ENCODE data around the gene PLAU. TPM values are rescaled to one million over a fixed set of nuclear protein-coding genes. Genes with fewer than 3 reads are reported as not detected.

Gene PLAU
- total and polyA plus RNA-seq, 2 experiments from 2014 or later = 5.2 to 11.1 TPM

DNA sequence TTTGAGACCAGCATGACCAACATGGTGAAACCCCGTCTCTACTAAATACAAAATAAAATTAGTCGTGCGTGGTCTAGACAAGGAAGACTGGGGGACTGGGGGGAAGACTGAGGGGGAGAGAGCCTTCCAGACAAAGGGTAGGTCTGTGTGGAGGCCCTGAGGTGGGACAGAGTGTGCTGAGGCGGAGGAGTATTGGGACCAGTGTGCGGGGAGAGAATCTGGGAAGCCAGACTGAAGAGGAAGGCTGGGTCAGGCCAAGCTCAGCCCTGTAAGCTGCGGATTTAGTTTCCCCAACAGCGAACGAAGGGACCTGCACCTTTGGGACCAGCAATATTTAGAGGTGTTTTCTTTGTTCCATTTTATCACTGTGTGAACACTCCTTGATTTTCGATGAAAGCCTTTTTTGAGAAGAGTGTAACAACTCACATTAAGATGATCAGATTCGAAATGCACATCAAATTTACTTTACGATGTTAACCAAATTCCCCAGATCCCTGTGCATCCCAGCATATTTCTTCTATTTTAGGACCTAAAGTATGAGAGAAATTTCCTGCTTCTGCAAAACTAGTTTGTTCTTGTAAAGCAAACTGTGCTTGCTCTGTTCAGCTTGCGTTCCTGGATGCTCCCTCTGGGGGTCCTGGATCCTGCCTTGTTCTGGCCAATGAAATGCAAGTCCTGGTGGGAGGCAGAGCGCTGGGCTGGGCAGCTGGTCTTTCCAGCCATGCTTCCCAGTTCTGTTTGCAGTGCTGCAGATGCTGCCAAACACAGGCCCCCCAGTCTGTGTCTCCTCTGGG is 39.4 kb downstream of the PLAU start:
- no peaks in the 10 kb centered on the region for H3K4me1 ChIP-seq (ENCODE audit: insufficient read depth)
- no peaks in the 10 kb centered on the region for H3K27me3 ChIP-seq
- H4K20me1 ChIP-seq (ENCODE audit: insufficient read depth, poor library complexity, severe bottlenecking) = no peaks in the 10 kb centered on the region
- WGBS (ENCODE audit: low lambda C conversion rate, missing lambda C conversion rate) = 81% methylated on average over 13 of the region's 13 CpGs
- no peak overlapping the region for H3K4me2 ChIP-seq
- H3K4me3 ChIP-seq = no peak overlapping the region
- no peaks in the 10 kb centered on the region for H3K36me3 ChIP-seq (replicated peaks; ENCODE audit: insufficient read depth, low read depth)
- H2AFZ ChIP-seq = no peak overlapping the region
- no peaks in the 10 kb centered on the region for H3K79me2 ChIP-seq
- H3K9me2 ChIP-seq (replicated peaks; ENCODE audit: insufficient read depth) = no peaks in the 10 kb centered on the region
- H3K9me3 ChIP-seq (ENCODE audit: low read depth) = no peaks in the 10 kb centered on the region
- DNase-seq (ENCODE audit: low spot score) = no peak
- TF ChIP-seq EZH2phosphoT487 (IDR thresholded peaks at IDR 0.05; ENCODE audit: low read depth, severe bottlenecking, unreplicated experiment) = no peak
- TF ChIP-seq CTCF (IDR thresholded peaks at IDR 0.05; ENCODE audit: poor library complexity) = no peak
- no peak for TF ChIP-seq EZH2 (IDR thresholded peaks at IDR 0.05; ENCODE audit: borderline replicate concordance)
- H3K27ac ChIP-seq = no peak overlapping the region

GRCh38 chr10:73953665-73954064 is 42.7 kb downstream of the PLAU start:
- H3K27me3 ChIP-seq = no peaks in the 10 kb centered on the region
- H3K36me3 ChIP-seq (replicated peaks; ENCODE audit: insufficient read depth, low read depth) = no peaks in the 10 kb centered on the region
- TF ChIP-seq CTCF (IDR thresholded peaks at IDR 0.05; ENCODE audit: poor library complexity) (no peak), EZH2 (IDR thresholded peaks at IDR 0.05; ENCODE audit: borderline replicate concordance) (no peak), EZH2phosphoT487 (IDR thresholded peaks at IDR 0.05; ENCODE audit: low read depth, severe bottlenecking, unreplicated experiment) (no peak)
- peaks cover 11% of the 10 kb centered on the region for H3K4me1 ChIP-seq (ENCODE audit: insufficient read depth)
- no peaks in the 10 kb centered on the region for H3K9me2 ChIP-seq (replicated peaks; ENCODE audit: insufficient read depth)
- H3K4me3 ChIP-seq = no peak overlapping the region
- WGBS (ENCODE audit: low lambda C conversion rate, missing lambda C conversion rate) = 100% methylated on average over 1 of the region's 1 CpG
- no peaks in the 10 kb centered on the region for H4K20me1 ChIP-seq (ENCODE audit: insufficient read depth, poor library complexity, severe bottlenecking)
- H3K79me2 ChIP-seq = no peaks in the 10 kb centered on the region
- no peak overlapping the region for H3K4me2 ChIP-seq
- DNase-seq (ENCODE audit: low spot score) = no peak
- H3K9me3 ChIP-seq (ENCODE audit: low read depth) = no peaks in the 10 kb centered on the region
- H2AFZ ChIP-seq = no peak overlapping the region
- H3K27ac ChIP-seq = no peak overlapping the region

DNA sequence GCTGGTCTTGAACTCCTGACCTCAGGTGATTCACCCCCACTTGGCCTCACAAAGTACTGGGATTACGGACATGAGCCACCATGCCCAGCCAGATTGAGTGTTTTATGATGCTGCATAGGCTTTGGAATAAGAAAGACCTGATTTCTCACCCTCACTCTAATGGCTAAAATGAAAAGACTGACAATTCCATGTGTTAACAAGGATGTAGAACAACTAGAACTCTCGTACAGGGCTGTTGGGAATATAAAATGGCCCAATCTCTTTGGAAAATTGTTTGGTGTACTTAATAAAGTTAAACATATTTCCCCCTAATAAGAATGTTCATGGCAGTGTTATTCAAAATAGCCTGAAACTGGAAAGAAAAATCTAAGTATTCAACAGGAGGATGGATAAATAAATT is 43.8 kb downstream of the PLAU start:
- WGBS (ENCODE audit: low lambda C conversion rate, missing lambda C conversion rate) = 98% methylated on average over 2 of the region's 2 CpGs
- Histone ChIP-seq H3K27ac (no peak overlapping the region), H4K20me1 (ENCODE audit: insufficient read depth, poor library complexity, severe bottlenecking) (no peaks in the 10 kb centered on the region)

More for the DNA sequence above, 43.8 kb downstream of the PLAU start:
- Histone ChIP-seq H3K4me3 (no peak overlapping the region), H3K36me3 (replicated peaks; ENCODE audit: insufficient read depth, low read depth) (no peaks in the 10 kb centered on the region), H3K9me3 (ENCODE audit: low read depth) (no peaks in the 10 kb centered on the region), H3K4me1 (ENCODE audit: insufficient read depth) (peaks cover 11% of the 10 kb centered on the region), H3K79me2 (no peaks in the 10 kb centered on the region), H3K27me3 (no peaks in the 10 kb centered on the region), H3K4me2 (no peak overlapping the region), H2AFZ (no peak overlapping the region), H3K9me2 (replicated peaks; ENCODE audit: insufficient read depth) (no peaks in the 10 kb centered on the region)
- no peak for DNase-seq (ENCODE audit: low spot score)
- TF ChIP-seq CTCF (IDR thresholded peaks at IDR 0.05; ENCODE audit: poor library complexity) = no peak
- no peak for TF ChIP-seq EZH2phosphoT487 (IDR thresholded peaks at IDR 0.05; ENCODE audit: low read depth, severe bottlenecking, unreplicated experiment)
- TF ChIP-seq EZH2 (IDR thresholded peaks at IDR 0.05; ENCODE audit: borderline replicate concordance) = no peak

Measured in hepatocyte (in vitro differentiated cells).